Stimulated activated CD8-positive, alpha-beta memory T cell treated with anti-CD3 and anti-CD28 coated beads, Interleukin-4, amount 100 ng/mL, for 4 hours (primary cell): ENCODE measurements around the gene ELMOD3.

Experiments used
- DNase-seq, 2 donors: peaks; one replicate each; pipeline ENCODE4 v3.0.0-alpha.2; 2020; ENCODE audit warnings: low read depth in 2 of 2, low spot score in 1 of 2

Gene ELMOD3

DNA sequence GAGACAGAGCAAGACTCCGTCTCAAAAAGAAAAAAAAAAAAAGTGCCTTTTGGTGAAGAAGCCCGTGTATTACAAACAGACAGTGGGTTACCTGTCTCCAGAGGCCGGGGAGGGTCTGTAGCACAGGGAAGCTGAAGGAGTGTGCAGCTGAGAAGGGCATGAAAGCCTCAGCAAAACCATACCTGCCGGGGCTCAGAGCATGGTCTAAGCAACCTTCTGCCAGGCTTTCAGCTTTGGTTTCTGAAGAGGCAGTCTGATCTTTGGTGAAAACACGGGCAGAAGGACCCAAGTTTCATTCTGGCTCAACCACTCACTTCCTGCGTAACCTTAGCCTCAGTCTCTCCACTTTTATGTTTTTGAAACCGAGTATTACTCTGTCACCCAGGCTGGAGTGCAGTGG lies 85.4 kb downstream of the ELMOD3 start:
- no peak for DNase-seq

- DNase-seq, result no peak
Observed at GRCh38 chr2:85440729-85441128, 86.2 kb downstream of the ELMOD3 start.
